HG03571 (cell line): ENCODE measurements around the gene PTBP1.
"Not testable (repeated sequence)": the region's sequence is repeated elsewhere in the genome, so short reads cannot be mapped to it uniquely, and the experiment has no call there.

Experiments used
- ATAC-seq: cut with Tn5 transposase; IDR thresholded peaks from one replicate; pipeline ENCODE4 v1.9.1; 2021; ENCODE audit not compliant: unreplicated experiment

Gene PTBP1

GRCh38 chr19:824885-825284, 27.6 kb downstream of the PTBP1 start:
- no peak for ATAC-seq

- ATAC-seq: no peak
Measured at GRCh38 chr19:825897-826644, 28.8 kb downstream of the PTBP1 start.

- no peak for ATAC-seq
Measured at GRCh38 chr19:827314-827709, 30.1 kb downstream of the PTBP1 start.

- no peak for ATAC-seq
Measured at GRCh38 chr19:827710-828321, 30.6 kb downstream of the PTBP1 start, which contains the start of gene AZU1. AZU1 (plus strand) TSS chr19:827837; CDS start chr19:827847, 10 bp downstream.

- ATAC-seq: no peak
Measured at GRCh38 chr19:829129-829758, 32.0 kb downstream of the PTBP1 start.

- no peak for ATAC-seq
Measured at GRCh38 chr19:831407-832369, 34.4 kb downstream of the PTBP1 start.

- no peak for ATAC-seq
Measured at GRCh38 chr19:834216-834615, 37.0 kb downstream of the PTBP1 start.

- no peak for ATAC-seq
Measured at GRCh38 chr19:835210-835810, 38.1 kb downstream of the PTBP1 start.

GRCh38 chr19:840519-841206, 43.4 kb downstream of the PTBP1 start, which contains the start of gene PRTN3:
PRTN3 (plus strand) TSS chr19:840999; CDS start chr19:841009, 10 bp downstream.
- ATAC-seq: no peak

- not testable (repeated sequence) for ATAC-seq
Measured at GRCh38 chr19:842802-843179, 45.5 kb downstream of the PTBP1 start.

GRCh38 chr19:843180-843835, 46.1 kb downstream of the PTBP1 start:
- no peak for ATAC-seq

- ATAC-seq: no peak
Measured at GRCh38 chr19:843836-844545, 46.7 kb downstream of the PTBP1 start.

- ATAC-seq: no peak
Measured at GRCh38 chr19:844546-844971, 47.3 kb downstream of the PTBP1 start.

- ATAC-seq: no peak
Measured at GRCh38 chr19:845707-846521, 48.7 kb downstream of the PTBP1 start.

GRCh38 chr19:848386-848921, 51.2 kb downstream of the PTBP1 start:
- no peak for ATAC-seq

- ATAC-seq: not testable (repeated sequence)
Measured at GRCh38 chr19:849195-849594, 51.9 kb downstream of the PTBP1 start.

- ATAC-seq: no peak
Measured at GRCh38 chr19:850221-850978, 53.1 kb downstream of the PTBP1 start.
